ENCODE results near the gene UBAC2.

UBAC2 gene

DNA sequence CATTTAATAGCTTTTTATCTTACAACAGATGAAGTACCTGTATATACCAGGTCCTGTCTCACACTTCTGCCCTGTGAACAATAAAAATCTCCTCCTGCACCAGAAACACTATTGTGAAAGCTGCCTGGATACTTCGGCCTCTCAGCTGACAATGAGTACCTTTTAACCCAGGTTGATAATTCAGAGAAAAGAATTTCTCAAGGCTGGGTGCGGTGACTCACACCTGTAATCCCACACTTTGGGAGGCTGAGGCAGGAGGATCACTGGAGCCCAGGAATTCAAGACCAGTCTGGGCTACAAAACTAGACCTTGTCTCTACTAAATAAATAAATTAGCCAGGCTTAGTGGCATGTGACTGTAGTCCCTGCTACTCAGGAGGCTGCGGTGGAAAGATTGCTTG lies 235.3 kb downstream of the UBAC2 start:
- no peaks in the 10 kb centered on the region for H3K9me3 ChIP-seq (ENCODE audit: severe bottlenecking)
- no peak for DNase-seq
- peaks cover 2% of the 10 kb centered on the region for H3K27me3 ChIP-seq (ENCODE audit: insufficient read depth, low read depth, severe bottlenecking)
- H3K27ac ChIP-seq: no peak overlapping the region
- H3K4me3 ChIP-seq (ENCODE audit: low read depth, low read length): no peak overlapping the region
- no peak for TF ChIP-seq CTCF (IDR thresholded peaks at IDR 0.05; ENCODE audit: low read depth, low read length)
- H3K36me3 ChIP-seq: no peaks in the 10 kb centered on the region

Measured in WERI-Rb-1 (cell line).